ENCODE measurements around the gene XPC. TPM values are rescaled to one million over a fixed set of nuclear protein-coding genes. Genes with fewer than 3 reads are reported as not detected.

Gene XPC
- total RNA-seq, 2 donors from 2014 or later, result 33.2 to 34.9 TPM

DNA sequence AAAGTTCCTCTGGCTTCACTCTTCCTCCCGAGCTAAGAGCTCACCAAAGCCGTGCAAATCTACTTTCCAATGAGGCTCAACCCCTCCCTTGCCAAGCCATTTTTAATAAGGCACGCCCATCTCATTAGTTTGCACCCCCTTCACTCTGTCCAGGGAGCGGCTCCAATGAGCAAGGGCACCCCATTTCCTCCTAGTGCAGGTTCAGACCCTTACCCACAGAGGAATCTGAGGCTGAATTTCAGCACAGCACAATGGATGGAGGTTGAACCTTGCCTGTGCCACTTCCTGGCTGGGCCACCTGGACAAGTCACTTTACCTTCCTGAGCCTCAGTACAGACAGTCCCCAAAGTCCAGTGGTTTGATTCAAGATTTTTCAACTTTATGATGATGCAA lies 25.4 kb downstream of the XPC start:
- Histone ChIP-seq H3K27ac (no peak overlapping the region), H3K4me1 (no peaks in the 10 kb centered on the region), H3K36me3 (replicated peaks in 1 of 2; ENCODE audit: insufficient read depth in 1 of 2, low read depth in 2 of 2) (peaks cover 0 to 27% of the 10 kb centered on the region in 2 donors), H3K4me3 (no peak overlapping the region), H3K27me3 (no peaks in the 10 kb centered on the region), H3K9me3 (no peaks in the 10 kb centered on the region)
- no peak for ATAC-seq
- no peak for TF ChIP-seq POLR2A (IDR thresholded peaks at IDR 0.05)
- TF ChIP-seq, protein P1, sequence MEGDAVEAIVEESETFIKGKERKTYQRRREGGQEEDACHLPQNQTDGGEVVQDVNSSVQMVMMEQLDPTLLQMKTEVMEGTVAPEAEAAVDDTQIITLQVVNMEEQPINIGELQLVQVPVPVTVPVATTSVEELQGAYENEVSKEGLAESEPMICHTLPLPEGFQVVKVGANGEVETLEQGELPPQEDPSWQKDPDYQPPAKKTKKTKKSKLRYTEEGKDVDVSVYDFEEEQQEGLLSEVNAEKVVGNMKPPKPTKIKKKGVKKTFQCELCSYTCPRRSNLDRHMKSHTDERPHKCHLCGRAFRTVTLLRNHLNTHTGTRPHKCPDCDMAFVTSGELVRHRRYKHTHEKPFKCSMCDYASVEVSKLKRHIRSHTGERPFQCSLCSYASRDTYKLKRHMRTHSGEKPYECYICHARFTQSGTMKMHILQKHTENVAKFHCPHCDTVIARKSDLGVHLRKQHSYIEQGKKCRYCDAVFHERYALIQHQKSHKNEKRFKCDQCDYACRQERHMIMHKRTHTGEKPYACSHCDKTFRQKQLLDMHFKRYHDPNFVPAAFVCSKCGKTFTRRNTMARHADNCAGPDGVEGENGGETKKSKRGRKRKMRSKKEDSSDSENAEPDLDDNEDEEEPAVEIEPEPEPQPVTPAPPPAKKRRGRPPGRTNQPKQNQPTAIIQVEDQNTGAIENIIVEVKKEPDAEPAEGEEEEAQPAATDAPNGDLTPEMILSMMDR (IDR thresholded peaks at IDR 0.05), result no peak
- WGBS, 2 donors, result 87 to 88% methylated on average over 4 of the region's 4 CpGs
- intact Hi-C loops (cut with DNase I), result no loop called here
- no peak for DNase-seq

DNA sequence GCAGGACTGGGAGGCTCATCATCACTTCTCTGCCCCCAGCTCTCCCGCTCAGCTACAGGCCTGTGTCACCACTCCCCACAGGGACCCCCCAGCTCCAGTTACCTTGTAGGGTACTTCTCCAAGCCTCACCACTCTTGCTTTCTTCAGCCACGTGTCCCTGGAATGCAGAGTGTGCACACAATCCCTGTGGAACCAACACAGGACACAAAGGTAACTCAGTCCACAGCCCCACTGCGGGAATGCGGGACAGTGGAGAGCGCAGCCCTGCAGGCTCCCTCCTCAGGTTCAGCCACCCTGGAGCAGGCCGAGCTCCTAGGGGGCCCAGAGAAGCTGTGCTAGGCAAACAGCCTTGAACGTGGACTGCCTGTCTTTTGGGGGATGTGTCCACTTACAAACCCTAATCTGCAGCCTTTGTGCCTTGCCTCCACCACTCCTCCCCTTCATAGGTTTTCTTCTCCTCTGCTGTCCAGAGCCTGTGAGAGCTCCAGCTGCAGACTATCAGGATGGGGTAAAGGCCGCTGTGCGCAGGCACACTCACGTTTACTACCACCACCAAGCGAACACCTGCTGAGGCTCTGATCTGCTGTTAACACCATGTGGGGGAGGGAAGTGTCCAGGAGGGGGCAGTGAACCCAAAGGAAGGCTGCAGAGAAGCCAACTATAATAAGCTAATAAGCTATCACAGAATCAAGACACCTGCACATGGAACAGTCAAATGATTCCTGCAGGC lies 26.0 kb downstream of the XPC start:
- H3K27me3 ChIP-seq, result no peaks in the 10 kb centered on the region
- ATAC-seq (no peak), DNase-seq (no peak)
- TF ChIP-seq POLR2A (IDR thresholded peaks at IDR 0.05), result no peak
- TF ChIP-seq, protein P1 (IDR thresholded peaks at IDR 0.05), result no peak
- no peaks in the 10 kb centered on the region for H3K4me1 ChIP-seq
- no peak overlapping the region for H3K27ac ChIP-seq
- H3K9me3 ChIP-seq, result no peaks in the 10 kb centered on the region
- H3K36me3 ChIP-seq (replicated peaks in 1 of 2; ENCODE audit: insufficient read depth in 1 of 2, low read depth in 2 of 2), result peaks cover 0 to 25% of the 10 kb centered on the region in 2 donors
- WGBS, 2 donors, result 89 to 93% methylated on average over 11 of the region's 11 CpGs
- H3K4me3 ChIP-seq, result no peak overlapping the region
- intact Hi-C loops (cut with DNase I), result no loop called here

- no peak overlapping the region for H3K27ac ChIP-seq
- no peaks in the 10 kb centered on the region for H3K9me3 ChIP-seq
- WGBS, 2 donors, result 87 to 97% methylated on average over 10 to 12 of the region's 12 CpGs
- intact Hi-C loops (cut with DNase I), result no loop called here
- ATAC-seq, result no peak
- no peaks in the 10 kb centered on the region for H3K4me1 ChIP-seq
- no peaks in the 10 kb centered on the region for H3K27me3 ChIP-seq
- H3K36me3 ChIP-seq (replicated peaks in 1 of 2; ENCODE audit: insufficient read depth in 1 of 2, low read depth in 2 of 2), result peaks cover 0 to 21% of the 10 kb centered on the region in 2 donors
- no peak overlapping the region for H3K4me3 ChIP-seq
- TF ChIP-seq POLR2A (IDR thresholded peaks at IDR 0.05), result no peak
- TF ChIP-seq, protein P1 (IDR thresholded peaks at IDR 0.05), result no peak
- no peak for DNase-seq
These were observed 26.8 kb downstream of the XPC start for GRCh38 chr3:14151471-14152083.

GRCh38 chr3:14150491-14151230 lies 27.7 kb downstream of the XPC start:
- no peak for DNase-seq
- H3K9me3 ChIP-seq, result no peaks in the 10 kb centered on the region
- no peak overlapping the region for H3K4me3 ChIP-seq
- no peaks in the 10 kb centered on the region for H3K27me3 ChIP-seq
- peaks cover 1% of the 10 kb centered on the region for H3K4me1 ChIP-seq
- no peak for ATAC-seq
- H3K27ac ChIP-seq, result no peak overlapping the region
- 91 to 96% methylated on average over 9 of the region's 9 CpGs for WGBS, 2 donors
- peaks cover 0 to 16% of the 10 kb centered on the region in 2 donors for H3K36me3 ChIP-seq (replicated peaks in 1 of 2; ENCODE audit: insufficient read depth in 1 of 2, low read depth in 2 of 2)
- no peak for TF ChIP-seq POLR2A (IDR thresholded peaks at IDR 0.05)
- TF ChIP-seq, protein P1 (IDR thresholded peaks at IDR 0.05), result no peak
- intact Hi-C loops (cut with DNase I), result no loop called here
